HTERT RPE-1 (cell line): Measurements from ENCODE around the gene DLGAP1.
"Not testable (repeated sequence)": the region's sequence is repeated elsewhere in the genome, so short reads cannot be mapped to it uniquely, and the experiment has no call there.

ENCODE experiments used
- in situ Hi-C: fragments of 300-500 bp; cut with MboI; formaldehyde crosslinking; loops from 4 replicates; pipeline ENCODE4 v1.14.3; 2020; ENCODE audit warnings: low sequenced_read_pairs

DLGAP1 gene

DNA sequence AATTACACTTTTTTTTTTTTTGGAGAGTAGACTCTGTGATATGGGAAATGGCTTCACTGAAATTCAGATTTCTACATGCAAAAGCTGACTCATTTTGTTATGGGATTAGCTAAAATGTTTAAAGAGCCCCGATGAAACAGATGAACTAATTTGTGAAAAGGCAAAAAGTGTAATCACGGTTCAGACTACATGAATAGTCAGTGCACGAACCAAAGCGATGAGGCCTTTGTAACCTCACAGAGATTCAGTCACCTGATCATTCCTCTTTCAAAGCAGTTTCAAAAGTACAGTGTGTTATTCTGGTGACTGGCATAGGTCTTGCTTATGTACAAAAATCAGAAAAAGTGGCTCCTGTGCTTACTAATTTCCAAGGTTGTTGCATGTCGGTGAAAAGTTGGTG, 960.5 kb downstream of the DLGAP1 start:
- in situ Hi-C loops = no loop called here

DNA sequence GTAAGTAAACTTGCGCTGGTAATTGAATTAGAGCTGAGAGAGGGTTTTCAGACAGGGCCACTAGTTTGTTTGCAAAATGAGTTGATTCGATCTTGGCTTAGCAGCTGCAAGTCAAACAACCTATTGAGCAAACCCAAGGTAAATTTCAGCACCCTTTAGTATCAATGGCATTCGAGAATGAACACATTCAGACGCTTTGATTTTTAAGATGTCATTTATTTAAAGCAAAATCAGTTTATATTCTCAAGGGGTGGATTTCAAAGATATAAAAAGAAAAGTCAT, 960.9 kb downstream of the DLGAP1 start:
- in situ Hi-C loops = no loop called here

DNA sequence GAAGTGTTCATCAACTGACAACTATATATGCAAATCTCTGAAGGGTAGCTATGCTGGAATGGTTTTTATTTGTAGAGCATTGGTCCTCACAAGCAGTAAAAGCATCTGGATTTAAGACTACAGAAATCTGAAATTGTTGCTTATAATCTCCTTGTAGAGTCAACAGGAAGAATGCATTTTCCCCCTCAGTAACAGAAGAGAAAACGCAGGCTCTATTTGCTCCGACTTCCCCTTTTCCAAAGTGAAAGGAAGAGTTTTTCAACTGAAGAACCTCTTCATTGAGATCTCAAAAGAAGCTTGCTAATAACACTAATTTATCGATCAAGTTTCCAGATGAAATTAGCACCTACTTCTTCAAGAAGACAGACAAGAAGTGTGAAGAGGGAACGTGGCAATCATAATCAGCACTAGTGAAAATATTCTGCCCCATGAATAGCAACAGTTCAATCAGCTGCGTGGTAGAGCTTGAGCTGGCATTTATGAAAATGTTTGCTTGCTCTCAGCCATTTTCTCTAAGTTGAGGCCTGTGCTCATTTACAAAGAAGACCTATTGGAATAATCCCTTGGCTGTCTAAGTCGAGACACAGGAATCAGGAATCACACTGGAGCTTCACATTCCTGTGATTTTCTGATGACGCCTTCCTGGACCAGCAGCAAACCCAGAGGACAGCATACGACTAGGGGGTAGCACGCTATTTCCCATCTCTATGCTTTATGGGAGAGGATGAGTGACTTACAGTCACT, 961.4 kb downstream of the DLGAP1 start:
- in situ Hi-C loops = no loop called here

- in situ Hi-C loops = no loop called here
Observed at GRCh38 chr18:3492721-3493120, 962.4 kb downstream of the DLGAP1 start.

GRCh38 chr18:3491981-3492555, 963.0 kb downstream of the DLGAP1 start:
- in situ Hi-C loops = no loop called here

DNA sequence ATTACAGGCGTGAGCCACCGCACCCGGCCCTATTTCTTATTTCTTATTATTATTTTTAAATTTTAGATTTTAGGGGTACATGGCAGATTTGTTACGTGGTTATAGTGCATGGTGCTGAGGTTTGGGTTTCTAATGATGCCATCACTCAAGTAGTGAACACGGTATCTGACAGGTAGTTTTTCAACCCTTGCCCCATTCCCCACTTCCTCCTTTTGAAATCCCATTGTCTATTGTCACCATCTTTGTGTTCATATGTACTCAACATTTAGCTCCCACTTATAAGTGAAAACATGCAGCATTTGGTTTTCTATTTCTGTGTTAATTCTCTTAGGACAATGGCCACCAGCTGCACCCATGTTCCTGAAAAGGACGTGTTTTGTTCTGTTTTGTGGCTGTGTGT, 965.6 kb downstream of the DLGAP1 start:
- in situ Hi-C loops = no loop called here

DNA sequence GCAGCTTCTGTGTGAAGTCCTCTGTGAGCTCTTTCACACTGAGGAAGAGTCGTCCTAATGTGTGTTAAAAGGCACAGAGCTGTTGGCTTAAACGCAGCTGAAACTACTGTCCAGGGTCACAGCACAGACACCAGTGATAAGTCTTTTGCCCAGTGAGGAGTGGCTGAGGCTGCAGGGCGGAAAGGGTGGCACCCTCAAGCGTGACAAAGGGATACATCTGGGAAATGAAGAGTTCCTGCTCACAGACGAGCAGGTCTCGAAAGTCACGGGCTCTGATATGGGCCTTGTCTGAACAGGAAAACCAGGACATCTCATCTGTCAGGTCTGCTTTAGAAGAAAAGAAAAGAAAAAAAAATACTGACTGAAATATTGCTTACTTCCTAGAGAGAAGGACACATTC, 968.6 kb downstream of the DLGAP1 start:
- in situ Hi-C loops = no loop called here

- in situ Hi-C loops = no loop called here
Observed at GRCh38 chr18:3485153-3486149, 969.7 kb downstream of the DLGAP1 start.

DNA sequence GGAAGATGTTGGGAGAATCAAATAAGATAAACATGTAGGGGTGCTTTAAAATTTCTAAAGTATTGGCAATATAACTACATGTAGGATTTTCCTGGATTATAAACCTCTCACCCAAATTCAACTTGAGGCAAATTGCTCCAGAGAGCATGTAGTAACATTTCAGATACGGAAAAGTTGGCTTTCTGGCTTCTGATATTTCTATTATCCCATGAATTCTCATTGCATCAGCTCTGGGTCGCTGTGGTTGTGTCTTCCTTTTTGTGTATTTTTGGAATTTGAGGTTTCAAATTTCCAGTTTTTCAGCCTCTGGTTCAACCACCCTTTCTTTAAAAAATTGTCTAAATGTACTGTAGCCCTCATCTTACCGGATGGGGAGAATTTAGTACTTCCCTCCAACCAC, 972.8 kb downstream of the DLGAP1 start:
- in situ Hi-C loops = no loop called here

GRCh38 chr18:3481696-3482210, 973.4 kb downstream of the DLGAP1 start:
- in situ Hi-C loops = no loop called here

DNA sequence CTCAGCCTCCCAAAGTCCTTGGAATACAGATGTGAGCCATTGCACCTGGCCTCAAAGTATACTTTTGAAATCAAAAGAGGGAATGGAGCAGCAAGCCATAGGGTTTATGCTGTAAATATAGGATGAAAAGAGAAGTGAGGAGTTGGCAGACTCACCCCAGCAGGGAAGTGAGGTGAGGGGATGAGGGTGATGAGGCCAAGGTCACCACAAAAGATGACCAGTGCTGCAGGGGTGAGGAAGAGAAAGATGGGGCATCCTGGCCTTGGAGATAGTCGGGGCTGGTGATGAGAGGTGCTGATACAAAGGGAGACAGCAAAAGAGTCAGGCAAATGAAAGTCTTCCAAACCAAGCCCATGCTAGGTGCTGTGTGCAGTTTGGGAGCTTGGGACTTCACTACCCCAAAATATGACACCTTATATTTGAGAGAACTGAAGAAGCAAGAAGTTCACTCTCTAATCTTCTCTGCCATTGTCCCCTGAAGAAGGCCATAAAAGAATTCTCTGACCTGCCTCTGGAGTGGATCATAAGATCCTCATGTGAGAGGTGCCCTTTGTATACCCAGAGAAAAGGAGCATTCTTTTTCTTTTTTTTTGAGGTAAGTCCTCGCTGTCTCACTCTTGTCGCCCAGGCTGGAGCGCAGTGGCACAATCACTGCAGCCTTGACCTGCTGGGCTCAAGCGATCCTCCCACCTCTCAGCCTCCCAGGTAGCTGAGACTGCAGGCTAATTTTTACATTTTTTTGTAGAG, 974.1 kb downstream of the DLGAP1 start:
- in situ Hi-C loops = no loop called here

- in situ Hi-C loops = no loop called here
Observed at GRCh38 chr18:3479978-3480509, 975.1 kb downstream of the DLGAP1 start.

- in situ Hi-C loops = no loop called here
Observed at GRCh38 chr18:3478262-3478978, 976.7 kb downstream of the DLGAP1 start.

DNA sequence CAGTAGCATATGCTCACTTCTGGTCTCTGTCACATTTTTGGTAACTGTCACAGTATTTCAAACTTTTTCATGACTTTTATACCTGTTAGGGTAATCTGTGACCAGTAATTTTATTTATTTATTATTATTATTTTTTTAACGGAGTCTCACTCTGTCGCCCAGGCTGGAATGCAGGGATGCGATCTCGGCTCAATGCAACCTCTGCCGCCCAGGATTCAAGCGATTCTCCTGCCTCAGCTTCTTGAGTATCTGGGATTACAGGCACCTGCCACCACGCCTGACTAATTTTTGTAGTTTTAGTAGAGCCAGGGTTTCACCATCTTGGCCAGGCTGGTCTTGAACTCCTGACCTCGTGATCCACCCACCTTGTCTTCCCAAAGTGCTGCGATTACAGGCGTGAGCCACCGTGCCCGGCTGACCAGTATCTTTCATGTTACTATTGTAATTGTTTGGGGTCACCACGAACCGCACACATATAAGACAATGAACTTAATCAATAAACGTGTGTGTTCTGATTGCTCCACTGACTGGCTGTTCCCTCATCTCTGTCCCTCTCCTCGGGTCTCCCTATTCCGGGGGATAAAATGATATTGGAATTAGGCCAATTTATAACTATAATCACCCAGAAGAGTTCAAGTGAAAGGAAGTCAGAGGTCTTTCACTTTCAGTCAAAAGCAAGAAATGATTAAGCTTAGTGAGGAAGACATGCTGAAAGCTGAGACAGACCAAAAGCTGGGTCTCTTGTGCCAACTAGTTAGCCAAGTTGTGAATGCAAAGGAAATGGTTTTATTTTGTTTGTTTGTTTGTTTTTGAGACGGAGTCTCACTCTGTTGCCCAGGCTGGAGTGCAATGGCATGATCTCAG, 982.2 kb downstream of the DLGAP1 start:
- in situ Hi-C loops = no loop called here

- in situ Hi-C loops = not testable (repeated sequence)
Observed at GRCh38 chr18:3472121-3472520, 983.0 kb downstream of the DLGAP1 start.

GRCh38 chr18:3471141-3471648, 983.9 kb downstream of the DLGAP1 start:
- in situ Hi-C loops = no loop called here

DNA sequence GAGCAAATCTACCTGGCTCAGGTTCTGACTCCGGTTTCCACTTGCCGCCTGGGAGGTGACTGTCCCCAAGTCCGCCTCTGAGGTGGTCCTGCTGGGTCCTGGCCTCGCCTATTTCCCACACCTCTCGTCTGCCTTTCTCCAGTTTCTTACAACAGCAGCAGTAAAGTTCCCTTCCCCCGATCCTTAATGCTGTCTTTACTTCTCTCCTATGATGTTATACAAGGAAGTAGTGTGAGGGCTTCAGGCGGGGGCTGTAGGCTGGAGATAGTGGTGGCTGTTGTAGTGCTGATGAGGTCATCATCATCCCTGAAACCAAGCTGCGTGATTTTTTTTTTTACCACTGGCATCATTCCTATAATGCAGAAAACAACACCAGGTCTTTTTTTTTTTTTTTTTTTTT, 986.3 kb downstream of the DLGAP1 start:
- in situ Hi-C loops = no loop called here

GRCh38 chr18:3468066-3468705, 986.9 kb downstream of the DLGAP1 start:
- in situ Hi-C loops = no loop called here
